MCF 10A (cell line): ENCODE measurements around the gene SOX10. TPM values are rescaled to one million over a fixed set of nuclear protein-coding genes. Genes with fewer than 3 reads are reported as not detected.
A peak's percentile ranks its signal among the peaks of the same experiment; 100 is the strongest.
"Not testable (repeated sequence)": the region's sequence is repeated elsewhere in the genome, so short reads cannot be mapped to it uniquely, and the experiment has no call there.

ENCODE experiments used
- BruUV-seq: library from RNA; stranded (reverse); fragments of 400-500 nt; replicated peaks from 2 replicates; lab custom pipeline; 2021; lab: Mats Ljungman, UMichigan
- CTCF ChIA-PET: fragments of 300-600 bp; sonication (Branson Sonifier 250); formaldehyde crosslinking; extraction: SDS; loops from one replicate; lab custom pipeline; 2021; ENCODE audit warnings: antibody characterized with exemption, inconsistent platforms; lab: Yijun Ruan, JAX
- POLR2A ChIA-PET: fragments of 300-600, 350-650 bp; sonication (Branson Sonifier 250); formaldehyde crosslinking; extraction: SDS; loops from one replicate; lab custom pipeline; 2020; ENCODE audit warnings: antibody characterized with exemption, inconsistent platforms; lab: Yijun Ruan, JAX
- DNase-seq: peaks from one replicate; pipeline ENCODE4 v3.0.0-alpha.2; 2018; ENCODE audit not compliant: unreplicated experiment
- H3K27ac Mint-ChIP-seq: one replicate; pipeline ENCODE4 v1.8.0; 2022; ENCODE audit warnings: mild to moderate bottlenecking, low read depth, mixed read lengths; ENCODE audit not compliant: unreplicated experiment
- H3K27me3 Mint-ChIP-seq: one replicate; pipeline ENCODE4 v1.8.0; 2022; ENCODE audit warnings: mixed read lengths; ENCODE audit not compliant: insufficient read depth, unreplicated experiment
- H3K36me3 Mint-ChIP-seq: one replicate; pipeline ENCODE4 v1.8.0; 2022; ENCODE audit warnings: mild to moderate bottlenecking, moderate library complexity, mixed read lengths; ENCODE audit not compliant: insufficient read depth, unreplicated experiment
- H3K4me1 Mint-ChIP-seq: one replicate; pipeline ENCODE4 v1.8.0; 2022; ENCODE audit warnings: mixed read lengths; ENCODE audit not compliant: insufficient read depth, unreplicated experiment
- H3K4me3 Mint-ChIP-seq: one replicate; pipeline ENCODE4 v1.8.0; 2022; ENCODE audit warnings: mild to moderate bottlenecking, moderate library complexity, mixed read lengths; ENCODE audit not compliant: unreplicated experiment
- H3K9me3 Mint-ChIP-seq: one replicate; pipeline ENCODE4 v1.8.0; 2022; ENCODE audit warnings: mixed read lengths; ENCODE audit not compliant: unreplicated experiment
- intact Hi-C: fragments of 100-400 bp; cut with micrococcal nuclease; formaldehyde crosslinking; loops from 2 replicates; pipeline ENCODE4 v1.14.1; 2022
- total RNA-seq: library from RNA; stranded (reverse); gene quantifications from 2 replicates; pipeline ENCODE4 v1.2.3, GENCODE V29; 2022
- TF ChIP-seq, protein P1 (sequence below): fragments of 200-600 bp; IDR thresholded peaks from one replicate; pipeline ENCODE4 v1.8.0; 2022; ENCODE audit warnings: antibody characterized with exemption, mild to moderate bottlenecking; ENCODE audit not compliant: unreplicated experiment

SOX10 gene
- total RNA-seq, 1 experiment from 2014 or later: not detected

DNA sequence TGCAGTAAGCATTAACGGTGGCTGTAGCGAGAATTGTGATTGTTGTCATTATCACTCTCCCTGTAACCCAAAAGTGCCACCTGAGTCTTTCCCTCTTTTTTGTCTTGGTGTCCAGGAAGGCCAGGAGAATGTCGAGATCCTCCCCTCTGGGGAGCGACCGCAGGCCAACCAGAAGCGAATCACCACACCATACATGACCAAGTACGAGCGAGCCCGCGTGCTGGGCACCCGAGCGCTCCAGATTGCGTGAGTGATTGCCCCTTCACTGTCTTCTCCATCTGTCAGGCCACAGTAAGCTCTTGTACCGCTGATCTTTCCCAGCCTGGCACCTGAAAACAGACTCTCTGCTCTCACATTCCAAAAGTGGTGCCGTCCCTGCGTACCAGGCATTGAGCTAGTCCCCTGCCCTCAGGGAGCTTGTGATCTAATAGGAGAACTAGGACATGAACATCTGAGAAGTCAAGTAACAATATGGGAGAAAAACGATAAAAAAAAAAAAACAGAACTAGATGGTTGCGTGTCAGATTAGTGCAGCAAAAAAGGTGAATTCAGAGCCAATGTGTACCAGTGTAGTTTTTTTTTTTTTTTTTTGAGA, 25.0 kb downstream of the SOX10 start:
- no TSS peak for BruUV-seq
- peaks cover 17% of the 10 kb centered on the region for H3K4me1 Mint-ChIP-seq
- no peak overlapping the region for H3K4me3 Mint-ChIP-seq
- H3K36me3 Mint-ChIP-seq: peaks cover 79% of the 10 kb centered on the region
- no peaks in the 10 kb centered on the region for H3K27me3 Mint-ChIP-seq
- no peaks in the 10 kb centered on the region for H3K9me3 Mint-ChIP-seq
- no peak for DNase-seq
- no peak overlapping the region for H3K27ac Mint-ChIP-seq
- CTCF ChIA-PET: interaction anchor here (0.6 to 1.9 kb wide), 7 partner anchors 28 to 185 kb away, joined by 3 to 7 read pairs (median 4); no protein-coding TSS in a partner anchor
- POLR2A ChIA-PET: no interaction called here
- TF ChIP-seq, protein P1, sequence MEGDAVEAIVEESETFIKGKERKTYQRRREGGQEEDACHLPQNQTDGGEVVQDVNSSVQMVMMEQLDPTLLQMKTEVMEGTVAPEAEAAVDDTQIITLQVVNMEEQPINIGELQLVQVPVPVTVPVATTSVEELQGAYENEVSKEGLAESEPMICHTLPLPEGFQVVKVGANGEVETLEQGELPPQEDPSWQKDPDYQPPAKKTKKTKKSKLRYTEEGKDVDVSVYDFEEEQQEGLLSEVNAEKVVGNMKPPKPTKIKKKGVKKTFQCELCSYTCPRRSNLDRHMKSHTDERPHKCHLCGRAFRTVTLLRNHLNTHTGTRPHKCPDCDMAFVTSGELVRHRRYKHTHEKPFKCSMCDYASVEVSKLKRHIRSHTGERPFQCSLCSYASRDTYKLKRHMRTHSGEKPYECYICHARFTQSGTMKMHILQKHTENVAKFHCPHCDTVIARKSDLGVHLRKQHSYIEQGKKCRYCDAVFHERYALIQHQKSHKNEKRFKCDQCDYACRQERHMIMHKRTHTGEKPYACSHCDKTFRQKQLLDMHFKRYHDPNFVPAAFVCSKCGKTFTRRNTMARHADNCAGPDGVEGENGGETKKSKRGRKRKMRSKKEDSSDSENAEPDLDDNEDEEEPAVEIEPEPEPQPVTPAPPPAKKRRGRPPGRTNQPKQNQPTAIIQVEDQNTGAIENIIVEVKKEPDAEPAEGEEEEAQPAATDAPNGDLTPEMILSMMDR: no peak
- intact Hi-C loops: no loop called here

DNA sequence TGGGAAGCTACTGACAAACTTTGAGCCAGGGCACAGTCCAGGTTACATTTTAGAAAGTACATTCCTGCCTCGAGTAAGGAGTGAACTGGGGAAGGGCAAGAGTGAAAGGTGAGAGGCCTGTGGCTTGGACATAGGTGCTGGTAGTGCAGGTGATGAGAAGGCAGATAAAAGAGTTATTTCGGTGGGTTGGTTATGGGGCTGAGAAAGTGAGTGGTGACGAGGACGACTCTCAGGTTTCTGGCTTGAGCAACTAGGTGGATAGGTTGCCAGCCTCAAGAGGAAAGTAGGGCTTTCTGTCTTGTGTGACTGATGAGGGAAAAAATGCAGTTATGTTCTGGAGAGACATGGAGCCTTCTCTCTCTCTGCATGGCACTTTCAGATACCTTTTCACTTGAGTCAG, 27.1 kb downstream of the SOX10 start:
- ChIA-PET CTCF (interaction anchor here (0.6 to 0.7 kb wide), 3 partner anchors 140 to 1044 kb away, joined by 3 read pairs; no protein-coding TSS in a partner anchor), POLR2A (no interaction called here)
- H3K9me3 Mint-ChIP-seq: no peaks in the 10 kb centered on the region
- H3K27me3 Mint-ChIP-seq: no peaks in the 10 kb centered on the region
- H3K36me3 Mint-ChIP-seq: peaks cover 72% of the 10 kb centered on the region
- H3K4me3 Mint-ChIP-seq: no peak overlapping the region
- DNase-seq: no peak
- no peak overlapping the region for H3K27ac Mint-ChIP-seq
- intact Hi-C loops: no loop called here
- no TSS peak for BruUV-seq
- TF ChIP-seq, protein P1: no peak
- peaks cover 18% of the 10 kb centered on the region for H3K4me1 Mint-ChIP-seq

DNA sequence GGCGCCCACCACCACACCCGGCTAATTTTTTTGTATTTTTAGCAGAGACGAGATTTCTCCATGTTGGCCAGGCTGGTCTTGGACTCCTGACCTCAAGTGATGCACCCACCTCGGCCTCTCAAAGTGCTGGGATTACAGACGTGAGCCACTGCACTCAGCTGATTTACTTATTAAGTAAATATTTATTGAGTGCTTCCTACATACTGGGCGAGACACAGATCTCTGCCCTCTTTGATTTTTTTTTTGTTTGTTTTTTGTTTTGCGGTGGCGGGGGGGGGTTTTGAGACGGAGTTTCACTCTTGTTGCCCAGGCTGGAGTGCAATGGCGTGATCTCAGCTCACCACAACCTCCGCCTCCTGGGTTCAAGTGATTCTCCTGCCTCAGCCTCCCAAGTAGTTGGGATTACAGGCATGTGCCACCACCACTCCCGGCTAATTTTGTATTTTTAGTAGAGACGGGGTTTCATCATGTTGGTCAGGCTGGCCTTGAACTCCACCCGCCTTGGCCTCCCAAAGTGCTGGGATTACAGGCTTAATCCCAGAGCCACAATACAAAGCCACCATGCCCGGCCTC, 28.4 kb downstream of the SOX10 start:
- ChIA-PET POLR2A (interaction anchor here (0.7 to 3.4 kb wide), 4 partner anchors 9 to 50 kb away, joined by 3 to 32 read pairs (median 14); partner anchors contain the start of gene MICALL1), CTCF (interaction anchor here (1.3 kb wide), 1 partner anchor 10 kb away, joined by 7 read pairs; no protein-coding TSS in a partner anchor)
- DNase-seq, H3K9me3 Mint-ChIP-seq, H3K27me3 Mint-ChIP-seq, H3K4me3 Mint-ChIP-seq, H3K27ac Mint-ChIP-seq, BruUV-seq, intact Hi-C loops: not testable (repeated sequence)
- peaks cover 64% of the 10 kb centered on the region for H3K36me3 Mint-ChIP-seq
- peaks cover 18% of the 10 kb centered on the region for H3K4me1 Mint-ChIP-seq

DNA sequence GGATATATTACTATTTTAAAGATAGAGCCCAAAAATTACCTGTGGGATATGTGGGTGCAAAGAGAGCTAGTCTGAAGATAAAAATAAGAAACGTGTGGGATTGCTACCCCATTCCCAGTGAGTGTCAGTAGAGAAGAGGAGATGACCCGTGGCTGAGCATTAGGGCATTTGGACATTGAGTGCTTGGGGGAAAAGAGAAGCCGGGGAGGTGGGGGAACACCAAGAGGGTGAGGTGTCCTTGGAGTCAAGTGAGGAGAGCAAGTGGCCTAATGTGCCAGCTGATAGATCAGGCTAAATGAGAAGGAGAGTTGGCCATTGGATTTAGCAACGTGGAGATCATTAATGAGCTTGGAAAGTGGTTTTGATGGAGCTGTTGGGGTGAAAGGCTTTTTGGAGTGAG, 29.7 kb downstream of the SOX10 start:
- H3K4me3 Mint-ChIP-seq: peak overlapping the region; percentile 76
- peaks cover 18% of the 10 kb centered on the region for H3K4me1 Mint-ChIP-seq
- CTCF ChIA-PET: interaction anchor here (0.6 to 2.1 kb wide), 8 partner anchors 10 to 93 kb away, joined by 3 to 10 read pairs (median 4); no protein-coding TSS in a partner anchor
- DNase-seq: no peak
- peaks cover 53% of the 10 kb centered on the region for H3K36me3 Mint-ChIP-seq
- no peaks in the 10 kb centered on the region for H3K9me3 Mint-ChIP-seq
- intact Hi-C loops: no loop called here
- no TSS peak for BruUV-seq
- TF ChIP-seq, protein P1: no peak
- peak overlapping the region; percentile 84 for H3K27ac Mint-ChIP-seq
- no peaks in the 10 kb centered on the region for H3K27me3 Mint-ChIP-seq
- POLR2A ChIA-PET: interaction anchor here (0.6 to 3.9 kb wide), 13 partner anchors 8 to 353 kb away, joined by 3 to 32 read pairs (median 6); partner anchors contain the start of genes ANKRD54 and MICALL1
